MV-4-11 (cell line): ENCODE data around the gene SMARCA4.

ENCODE experiments used
- DNase-seq: peaks from one replicate; lab custom pipeline; 2025; lab: John Stamatoyannopoulos, UW

Gene SMARCA4

DNA sequence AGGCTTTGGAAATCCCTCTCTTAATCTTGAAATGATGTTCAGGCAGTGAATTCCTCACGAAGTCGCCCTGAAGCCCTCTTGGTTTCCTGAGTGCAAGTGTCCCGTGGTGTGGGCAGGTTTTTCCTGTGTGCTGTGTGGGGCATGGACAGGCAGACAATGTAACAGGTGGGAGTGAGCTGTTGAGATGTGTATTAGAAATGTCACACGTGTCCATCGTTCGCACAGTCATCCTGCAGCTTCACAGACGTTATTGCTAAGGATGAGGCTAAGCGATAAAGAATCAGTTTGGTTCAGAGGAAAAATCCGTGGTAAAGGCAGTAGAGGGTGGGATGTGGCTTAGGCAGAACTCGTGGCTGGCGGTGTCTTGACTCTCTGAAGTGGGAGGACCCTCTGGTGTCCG lies 51.7 kb downstream of the SMARCA4 start:
- no peak for DNase-seq

DNA sequence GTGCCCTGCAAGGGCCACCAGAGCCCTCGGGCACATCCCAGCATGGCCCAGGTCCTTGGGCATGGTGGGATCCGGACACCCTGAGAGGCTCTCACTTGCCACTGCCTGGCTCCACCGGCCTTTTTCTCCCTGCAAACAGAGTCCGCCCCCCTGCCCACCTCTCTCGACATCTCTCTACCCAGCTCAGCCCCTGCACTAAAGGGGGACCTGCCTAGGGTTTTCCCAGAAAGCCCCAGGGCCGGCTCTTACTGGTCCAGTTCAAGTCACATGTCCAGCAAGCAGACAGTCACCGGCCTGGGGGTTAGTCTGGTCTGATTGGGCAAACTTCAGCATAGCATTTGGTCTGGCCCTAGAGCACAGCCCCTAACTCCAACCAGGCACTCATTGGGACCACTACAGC lies 52.9 kb downstream of the SMARCA4 start:
- DNase-seq: no peak

DNA sequence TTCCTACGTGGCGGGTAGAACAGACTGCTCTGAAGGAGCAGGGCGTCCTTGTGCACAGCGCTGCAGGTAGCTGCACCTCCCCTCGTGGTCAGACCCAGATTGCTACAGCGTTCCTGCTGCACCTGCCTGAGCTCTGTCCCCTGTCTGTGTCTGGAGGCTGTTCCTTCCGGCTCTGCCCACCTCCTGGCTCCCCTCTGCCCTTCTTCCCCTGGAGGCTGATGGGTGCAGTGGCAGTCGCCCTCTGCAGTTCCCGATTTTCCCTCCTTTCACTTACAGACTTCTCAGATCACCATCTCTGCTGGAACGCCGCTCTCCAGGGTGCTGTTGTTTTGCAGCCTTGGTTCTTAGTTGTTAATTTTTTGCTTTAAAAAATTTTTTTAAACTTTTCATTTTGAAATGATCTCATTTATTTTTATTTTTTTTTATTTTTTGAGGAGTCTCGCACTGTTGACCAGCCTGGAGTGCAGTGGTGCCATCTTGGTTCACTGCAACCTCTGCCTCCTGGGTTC lies 53.6 kb downstream of the SMARCA4 start:
- no peak for DNase-seq

DNA sequence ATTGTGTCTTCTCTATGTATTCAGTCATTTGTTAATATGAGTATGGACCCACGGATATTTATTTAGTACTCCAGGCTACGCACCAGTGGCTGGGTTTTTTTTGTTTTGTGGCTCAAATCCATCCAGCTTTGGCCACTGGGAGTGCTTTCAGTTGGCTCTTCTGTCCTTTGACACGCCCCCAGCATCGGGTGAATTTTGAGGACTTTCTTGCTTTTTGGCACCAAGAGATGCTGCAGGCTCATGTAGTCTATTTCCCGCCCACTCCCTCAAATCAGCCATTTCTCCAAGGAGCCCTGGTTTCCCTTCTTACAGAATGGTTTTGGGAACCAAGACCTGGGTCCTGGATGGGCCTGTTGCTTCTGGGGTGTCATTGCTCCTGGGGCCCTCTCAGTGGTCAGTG lies 55.8 kb downstream of the SMARCA4 start:
- DNase-seq: no peak

DNA sequence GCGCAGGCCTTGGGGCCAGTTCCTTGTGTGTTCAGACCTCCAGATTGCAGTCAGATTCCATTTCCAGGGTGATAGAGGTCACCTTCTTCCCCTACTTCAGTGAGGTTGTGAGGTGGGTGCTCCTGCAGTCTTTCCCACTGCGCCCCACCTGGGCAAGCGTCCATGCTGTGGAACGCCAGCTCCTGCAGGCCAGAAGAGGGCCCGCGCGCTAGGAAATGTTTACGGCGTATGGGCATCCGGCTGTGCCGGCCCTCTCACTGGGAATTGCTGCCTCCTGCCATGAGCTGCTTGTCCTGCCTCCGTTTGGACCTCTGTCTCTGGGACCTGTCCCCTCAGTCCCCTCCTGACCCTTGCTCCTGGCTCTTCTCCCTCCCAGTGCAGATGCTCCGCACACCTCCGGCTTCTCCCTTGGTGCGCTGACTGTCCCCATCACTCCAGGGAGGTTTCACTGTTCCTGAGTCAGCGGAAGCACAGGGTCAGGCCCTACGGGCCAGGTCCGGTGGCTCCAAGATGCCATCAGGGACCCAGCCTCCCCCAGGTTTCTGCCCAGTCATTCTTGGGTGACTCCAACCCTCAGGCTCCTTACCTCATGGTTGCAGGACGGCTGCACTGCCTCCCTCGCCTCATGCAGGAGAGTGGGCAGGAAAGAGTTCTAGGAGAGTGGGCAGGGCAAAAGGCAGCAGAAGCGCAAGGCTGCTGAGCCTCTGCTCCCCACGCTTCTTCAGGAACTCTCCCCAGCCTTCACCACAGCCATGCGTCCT lies 56.6 kb downstream of the SMARCA4 start:
- no peak for DNase-seq

DNA sequence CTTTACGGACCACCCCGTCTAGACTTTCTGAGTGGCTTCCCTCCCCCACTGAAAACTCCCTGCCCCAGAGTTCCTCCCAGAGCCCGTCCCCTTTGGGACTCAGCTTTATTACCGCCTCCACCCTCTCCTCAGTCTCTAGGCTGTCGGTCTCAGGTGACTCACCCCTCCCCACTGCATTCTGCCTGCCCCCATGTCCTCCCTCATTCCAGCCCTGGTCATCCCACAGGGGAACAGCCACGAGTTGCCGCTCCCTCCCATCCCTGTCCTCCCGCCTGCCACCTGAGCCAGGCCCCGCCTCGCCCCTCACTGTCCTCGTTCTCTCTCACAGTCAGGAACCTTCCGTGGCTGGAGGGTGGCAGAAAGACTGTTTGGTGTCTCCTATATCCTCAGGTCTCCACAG lies 57.3 kb downstream of the SMARCA4 start:
- no peak for DNase-seq

DNA sequence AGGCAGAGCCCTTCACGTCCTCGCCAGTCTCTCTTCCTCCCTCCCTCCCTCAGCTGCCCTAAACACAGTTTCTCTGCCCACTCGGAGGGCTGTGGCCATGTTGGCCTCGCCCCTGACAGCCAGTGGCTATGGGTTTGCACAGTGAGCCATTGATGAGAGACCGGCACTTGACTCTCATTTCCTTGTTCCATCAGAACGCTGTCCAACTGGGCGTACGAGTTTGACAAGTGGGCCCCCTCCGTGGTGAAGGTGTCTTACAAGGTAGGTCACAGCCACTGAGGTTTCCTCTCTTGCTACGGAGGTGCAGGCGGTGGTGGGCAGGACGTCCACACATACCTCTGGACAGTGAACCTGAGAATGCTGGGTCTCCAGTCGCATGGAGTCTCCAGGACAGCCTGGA lies 57.9 kb downstream of the SMARCA4 start:
- DNase-seq: no peak

DNA sequence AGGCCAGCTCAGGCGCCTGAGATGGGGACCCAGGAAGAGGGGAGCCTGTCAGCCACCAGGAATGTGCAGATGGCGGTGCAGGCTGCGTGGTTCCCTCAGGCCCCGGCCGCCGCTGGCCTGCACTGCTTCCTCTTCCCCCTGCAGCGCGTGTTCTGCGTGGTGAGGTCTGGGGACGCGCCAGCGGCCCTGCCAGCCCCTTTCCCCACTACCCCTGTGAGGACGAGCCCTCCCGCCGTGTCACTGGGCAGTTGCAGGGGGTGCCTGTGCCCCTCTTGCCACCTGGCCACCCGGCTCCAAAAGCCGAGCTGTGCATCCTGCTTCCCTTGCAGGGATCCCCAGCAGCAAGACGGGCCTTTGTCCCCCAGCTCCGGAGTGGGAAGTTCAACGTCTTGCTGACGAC lies 58.4 kb downstream of the SMARCA4 start:
- DNase-seq: no peak

DNA sequence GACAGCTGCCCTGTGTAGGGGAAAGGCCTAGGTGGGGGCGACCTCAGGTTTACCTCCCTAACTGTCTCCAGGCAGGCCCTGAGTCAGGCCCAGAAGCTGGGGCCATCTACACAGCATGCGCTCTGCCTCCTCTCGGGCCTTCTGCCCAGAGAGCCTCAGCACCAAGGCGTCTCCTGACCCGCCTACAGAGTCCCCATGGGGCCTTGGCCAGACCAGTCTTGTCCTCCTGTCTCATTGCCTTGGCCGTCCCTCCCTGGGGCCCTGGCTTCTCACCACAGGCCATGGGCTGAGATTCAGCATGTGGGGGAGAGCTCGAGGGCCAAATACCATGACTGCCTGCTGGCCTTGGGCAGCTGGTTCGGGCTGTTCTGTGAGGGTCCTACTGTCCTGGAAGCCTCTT lies 59.0 kb downstream of the SMARCA4 start:
- DNase-seq: no peak

DNA sequence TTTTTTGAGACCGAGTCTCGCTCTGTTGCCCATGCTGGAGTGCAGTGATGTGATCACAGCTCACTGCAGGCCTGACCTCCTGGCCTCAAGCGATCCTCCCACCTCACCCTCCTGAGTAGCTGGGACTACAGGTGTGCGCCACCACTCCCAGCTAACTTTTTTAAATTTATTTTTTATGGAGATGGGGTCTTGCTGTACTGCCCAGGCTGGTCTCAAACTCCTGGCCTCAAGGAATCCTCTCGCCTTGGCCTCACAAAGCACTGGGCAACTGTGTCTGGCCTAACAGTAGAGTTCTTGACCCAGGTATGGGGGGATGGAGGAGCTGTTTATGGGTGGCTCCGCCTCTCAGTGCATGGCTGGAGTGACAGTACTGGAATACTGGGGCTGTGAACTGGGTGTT lies 59.6 kb downstream of the SMARCA4 start:
- no peak for DNase-seq

DNA sequence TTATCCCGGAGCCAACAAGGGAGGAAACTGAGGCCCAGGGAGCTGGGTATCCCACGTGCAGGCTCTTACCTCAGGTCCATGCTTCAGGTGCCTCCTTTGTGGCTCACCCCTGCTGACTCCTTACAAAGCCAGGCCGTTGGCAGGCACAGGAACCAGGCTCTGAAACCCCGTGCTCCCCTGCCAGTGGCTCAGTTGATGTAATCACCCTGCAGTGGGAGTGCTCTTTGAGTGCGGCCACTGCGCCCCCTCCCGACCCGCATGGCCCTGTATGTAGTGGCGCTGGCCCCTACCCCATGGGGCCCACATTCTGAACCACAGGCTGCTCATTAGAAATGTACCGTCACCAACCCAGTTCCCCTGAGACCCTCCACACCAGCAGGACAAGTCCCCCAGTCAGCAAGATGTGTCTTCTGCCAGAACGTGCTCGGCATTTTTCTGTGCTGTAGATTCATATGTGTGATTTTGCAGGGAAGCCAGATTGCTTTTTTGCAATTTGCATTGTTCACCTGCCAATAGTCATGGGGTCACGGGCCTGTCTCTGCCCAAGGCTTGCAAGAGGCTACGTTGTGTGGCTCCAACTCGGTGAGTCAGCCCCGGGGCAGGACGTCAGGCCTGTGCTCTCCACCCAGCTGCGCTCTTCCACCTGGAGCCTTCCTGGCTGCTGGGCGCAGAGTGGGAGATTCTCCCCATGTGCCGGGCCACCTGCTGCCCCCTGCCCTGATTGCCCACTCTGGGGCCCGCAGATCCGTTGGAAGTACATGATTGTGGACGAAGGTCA lies 60.3 kb downstream of the SMARCA4 start:
- DNase-seq: no peak

DNA sequence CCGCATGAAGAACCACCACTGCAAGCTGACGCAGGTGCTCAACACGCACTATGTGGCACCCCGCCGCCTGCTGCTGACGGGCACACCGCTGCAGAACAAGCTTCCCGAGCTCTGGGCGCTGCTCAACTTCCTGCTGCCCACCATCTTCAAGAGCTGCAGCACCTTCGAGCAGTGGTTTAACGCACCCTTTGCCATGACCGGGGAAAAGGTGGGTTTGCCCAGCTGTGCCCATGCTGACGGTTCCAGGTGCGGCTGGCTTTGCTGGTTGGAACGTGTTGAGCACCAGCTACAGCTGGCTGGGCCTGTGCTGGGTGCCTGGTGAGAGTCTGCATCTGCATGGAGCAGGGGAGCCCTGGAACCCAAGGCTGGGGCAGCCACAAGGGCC lies 60.9 kb downstream of the SMARCA4 start:
- DNase-seq: no peak

DNA sequence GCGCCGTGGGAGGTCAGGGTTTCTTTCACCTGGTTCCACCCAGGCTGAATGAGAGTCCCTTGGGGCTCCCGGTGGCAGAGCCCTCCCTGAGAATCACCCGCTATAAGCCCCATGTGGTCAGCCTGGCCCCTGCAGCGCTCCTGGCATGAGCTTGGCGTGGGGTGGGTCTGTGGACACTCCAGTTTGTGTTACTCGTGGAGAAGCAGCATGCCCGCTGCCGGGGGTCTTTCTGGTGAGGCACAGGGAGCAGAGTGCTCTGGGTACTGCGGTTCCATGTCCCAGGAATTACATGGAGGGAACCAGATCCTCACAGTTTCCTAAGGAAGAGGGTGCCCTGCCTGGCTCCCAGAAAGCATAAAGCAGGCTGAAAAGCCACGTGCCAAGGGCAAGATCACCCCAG lies 62.2 kb downstream of the SMARCA4 start:
- DNase-seq: no peak

DNA sequence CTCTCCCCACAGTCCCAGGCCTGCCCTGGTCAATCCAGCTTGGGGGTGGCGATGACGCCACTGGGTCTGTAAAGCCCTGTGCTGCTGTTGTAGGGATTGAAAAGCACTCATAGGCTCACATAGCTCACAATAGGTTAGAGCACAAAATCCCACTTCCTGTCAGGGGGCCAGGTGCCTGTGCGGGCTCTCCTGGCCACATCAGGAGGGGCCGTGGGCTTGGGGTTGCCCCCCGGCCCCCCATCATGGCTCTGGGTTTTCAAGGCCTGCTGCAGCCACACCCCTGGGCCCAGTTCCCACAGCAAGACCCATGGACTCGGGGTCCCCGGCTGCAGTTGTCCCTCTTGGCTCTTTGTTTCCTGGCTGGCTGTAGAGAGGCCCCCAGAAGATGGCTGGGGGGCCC lies 62.9 kb downstream of the SMARCA4 start:
- no peak for DNase-seq

DNA sequence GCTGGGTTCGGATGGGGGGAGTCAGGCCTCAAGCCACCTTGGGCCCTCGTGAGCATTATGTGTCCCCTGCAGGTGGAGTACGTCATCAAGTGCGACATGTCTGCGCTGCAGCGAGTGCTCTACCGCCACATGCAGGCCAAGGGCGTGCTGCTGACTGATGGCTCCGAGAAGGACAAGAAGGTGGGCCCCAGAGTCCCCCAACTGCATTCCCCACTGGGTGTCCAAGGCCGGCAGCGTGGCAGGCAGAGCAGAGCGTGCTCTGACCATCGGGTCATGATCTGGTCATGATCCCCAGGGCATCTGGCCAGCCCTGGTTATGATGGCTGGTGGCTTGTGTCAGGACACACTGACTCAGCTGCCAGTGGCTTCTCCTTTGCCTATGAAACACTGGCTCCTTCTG lies 63.4 kb downstream of the SMARCA4 start:
- no peak for DNase-seq

DNA sequence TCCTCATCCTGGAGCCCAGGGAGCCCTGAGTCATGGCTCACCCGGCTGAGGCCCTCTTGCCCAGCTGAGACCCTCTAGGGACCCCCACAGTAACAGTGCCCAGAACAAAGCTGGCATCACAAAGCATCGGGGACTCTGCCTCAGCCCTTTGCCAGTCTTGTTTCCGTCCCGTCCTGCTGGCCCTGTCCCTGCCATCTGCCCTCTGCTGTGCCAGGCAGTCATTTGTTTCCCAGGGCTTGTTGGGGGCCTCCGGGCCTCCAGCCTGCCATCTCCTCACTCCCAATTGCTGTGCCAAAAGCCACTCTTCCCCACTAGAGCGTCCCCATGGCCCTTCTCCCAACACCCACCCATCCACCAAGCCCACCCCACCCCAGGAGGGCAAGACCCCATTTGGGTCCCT lies 64.2 kb downstream of the SMARCA4 start:
- no peak for DNase-seq

DNA sequence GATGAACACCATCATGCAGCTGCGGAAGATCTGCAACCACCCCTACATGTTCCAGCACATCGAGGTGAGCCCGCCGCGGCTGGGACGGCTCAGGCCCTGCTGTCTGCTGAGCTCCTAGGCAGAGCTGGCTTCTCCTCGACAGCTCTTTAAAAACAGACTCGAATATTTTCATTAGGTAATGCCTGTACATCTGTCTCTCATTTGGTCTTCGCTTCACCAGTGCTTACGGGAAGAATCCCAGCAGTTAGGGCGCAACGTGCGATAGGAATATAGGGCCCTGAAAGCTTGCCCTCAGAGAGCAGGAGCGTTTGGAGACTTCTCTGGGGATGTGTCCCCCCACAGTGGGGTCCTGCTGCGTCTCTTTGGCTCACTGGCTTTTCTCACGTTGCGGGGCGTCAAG lies 64.6 kb downstream of the SMARCA4 start:
- no peak for DNase-seq

DNA sequence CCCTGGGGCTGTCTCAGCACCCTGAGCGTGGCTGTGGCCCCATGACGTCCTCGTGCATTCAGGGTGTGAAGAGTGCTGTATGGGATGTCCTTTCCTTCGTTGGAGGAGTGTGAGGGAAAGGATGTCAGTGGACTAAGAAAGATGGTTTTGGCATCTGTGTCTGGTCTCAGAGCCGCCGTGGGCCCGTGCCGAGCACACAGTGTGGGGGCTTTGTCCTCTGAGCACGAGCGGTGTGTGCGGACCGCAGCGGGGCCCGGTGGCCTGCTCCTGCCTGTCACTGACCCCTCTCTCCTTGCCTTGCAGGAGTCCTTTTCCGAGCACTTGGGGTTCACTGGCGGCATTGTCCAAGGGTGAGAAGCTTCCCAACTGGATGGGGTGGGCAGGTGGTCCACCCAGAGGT lies 65.2 kb downstream of the SMARCA4 start:
- no peak for DNase-seq

DNA sequence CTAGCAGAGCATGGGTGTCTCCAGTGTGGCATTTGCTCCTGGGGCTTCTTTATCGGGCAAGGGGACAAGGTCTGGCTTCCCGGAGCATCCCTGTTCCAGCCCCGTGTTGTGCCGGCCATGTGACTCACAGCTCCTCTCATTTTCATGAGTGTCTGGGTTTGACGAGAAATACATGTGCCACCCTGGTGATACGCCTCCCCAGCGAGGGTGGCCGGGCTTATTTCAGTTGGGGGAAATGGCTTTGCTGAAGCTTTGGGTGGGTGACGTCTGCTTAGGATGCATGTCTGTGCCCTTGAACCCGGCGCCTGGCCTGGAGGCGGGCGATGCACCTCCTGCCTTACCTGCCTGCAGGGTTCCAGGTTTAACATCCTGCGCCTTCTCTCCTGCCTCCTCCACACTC lies 66.6 kb downstream of the SMARCA4 start:
- no peak for DNase-seq

DNA sequence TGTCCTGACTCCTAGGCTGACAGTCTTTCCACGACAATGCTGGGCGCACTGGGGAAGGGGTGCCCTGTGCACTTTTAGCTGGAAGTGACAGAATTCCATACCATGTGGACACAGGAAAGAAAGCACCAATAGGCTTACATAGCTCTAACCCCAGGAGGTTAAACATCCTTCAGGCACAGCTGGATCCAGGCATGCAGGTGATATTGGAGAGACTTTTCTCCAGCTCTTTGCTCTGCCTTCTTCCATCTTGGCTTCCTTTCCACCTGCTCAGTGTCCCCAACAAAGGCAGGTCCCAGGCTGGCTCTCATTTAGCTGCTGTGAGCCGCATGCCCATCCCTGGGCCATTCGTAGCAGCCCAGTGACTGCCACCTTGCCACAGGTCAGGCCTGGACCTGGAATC lies 67.3 kb downstream of the SMARCA4 start:
- no peak for DNase-seq

DNA sequence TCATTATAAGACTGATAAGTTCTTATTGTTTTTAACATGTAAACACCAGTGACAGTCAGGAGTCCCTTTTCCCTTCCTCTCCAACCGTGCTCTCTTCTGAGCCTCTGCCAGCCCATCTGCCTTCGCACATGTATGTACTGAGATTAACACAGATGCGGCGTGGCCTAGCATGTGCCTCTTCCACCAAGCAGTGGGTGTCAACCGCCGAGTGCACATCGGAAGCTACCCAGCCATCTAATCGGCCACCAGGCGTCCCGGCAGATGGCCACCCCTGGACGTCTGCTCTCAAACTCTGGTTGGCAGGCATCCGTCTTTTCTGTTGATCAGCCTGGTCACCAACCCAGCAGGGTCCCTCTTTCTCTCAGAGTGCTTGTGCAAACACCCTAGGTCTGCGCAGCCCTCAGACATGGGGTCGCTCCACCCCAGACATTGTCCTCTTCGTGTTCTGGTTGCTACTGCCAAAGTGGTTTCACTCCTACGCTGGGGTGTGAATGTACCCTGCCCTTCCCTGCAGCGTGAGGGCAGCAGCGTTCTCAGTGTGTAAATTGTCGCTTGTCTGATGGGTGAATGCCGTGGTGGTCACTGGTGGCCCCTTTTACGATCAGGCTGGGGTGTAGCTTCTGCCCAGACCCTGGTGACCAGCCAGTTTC lies 70.7 kb downstream of the SMARCA4 start:
- no peak for DNase-seq

DNA sequence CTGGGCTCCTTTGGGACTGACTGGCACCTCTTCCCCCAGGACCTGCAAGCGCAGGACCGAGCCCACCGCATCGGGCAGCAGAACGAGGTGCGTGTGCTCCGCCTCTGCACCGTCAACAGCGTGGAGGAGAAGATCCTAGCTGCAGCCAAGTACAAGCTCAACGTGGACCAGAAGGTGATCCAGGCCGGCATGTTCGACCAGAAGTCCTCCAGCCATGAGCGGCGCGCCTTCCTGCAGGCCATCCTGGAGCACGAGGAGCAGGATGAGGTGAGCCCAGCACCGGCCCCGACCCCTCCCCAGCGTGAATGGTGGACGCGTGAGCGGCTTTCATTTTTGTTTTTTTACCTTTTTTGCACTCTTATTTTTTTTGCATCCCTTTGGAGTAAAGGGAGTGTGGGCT lies 72.4 kb downstream of the SMARCA4 start:
- no peak for DNase-seq

DNA sequence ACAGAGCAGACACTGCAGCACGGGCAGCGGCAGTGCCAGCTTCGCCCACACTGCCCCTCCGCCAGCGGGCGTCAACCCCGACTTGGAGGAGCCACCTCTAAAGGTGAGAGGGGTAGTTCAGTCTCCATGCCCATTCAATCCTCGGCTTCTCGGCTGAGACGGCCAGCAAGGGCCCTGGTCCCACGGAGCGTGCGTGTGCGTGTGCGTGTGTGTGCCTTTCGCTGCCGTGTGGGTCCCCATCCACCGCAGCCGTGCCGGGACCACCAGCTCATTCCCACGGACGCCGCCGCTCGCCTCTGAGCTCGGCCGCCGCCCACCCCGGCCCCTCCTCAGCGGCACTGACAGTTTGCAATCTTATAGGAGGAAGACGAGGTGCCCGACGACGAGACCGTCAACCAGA lies 72.9 kb downstream of the SMARCA4 start:
- no peak for DNase-seq
